ENCODE data around the gene EPHA4. TPM values are rescaled to one million over a fixed set of nuclear protein-coding genes. Genes with fewer than 3 reads are reported as not detected.

The EPHA4 gene
- polyA plus RNA-seq, 1 donor (not counting 4 experiments of a cell fraction or from before 2014, with no cell fraction given) = 9.0 TPM

GRCh38 chr2:221437056-221437455 lies 135.0 kb downstream of the EPHA4 start:
- dilution Hi-C loops (cut with MboI; ENCODE audit: extremely low pct_ligation_motif_present, low sequenced_read_pairs) = no loop called here
- TF ChIP-seq CTCF (optimal IDR thresholded peaks at IDR 0.05 in 1 of 3, IDR thresholded peaks at IDR 0.05 in 1 of 3, conservative IDR thresholded peaks at IDR 0.05 in 1 of 3; ENCODE audit: extremely low read depth in 1 of 3, insufficient read depth in 2 of 3, low read length in 3 of 3) (no peak), EZH2 (IDR thresholded peaks at IDR 0.05; ENCODE audit: low read length) (no peak)
- H3K4me3 ChIP-seq (ENCODE audit: control insufficient read depth in 2 of 3, extremely low read depth in 1 of 3, insufficient read depth in 2 of 3, low read depth in 1 of 3, low read length in 3 of 3) = no peak overlapping the region
- FAIRE-seq = no peak
- DNase-seq (ENCODE audit: low read depth, low spot score) = no peak
- H3K4me1 ChIP-seq (ENCODE audit: control insufficient read depth, extremely low read depth, insufficient read depth, low read length) = peaks cover 3% of the 10 kb centered on the region
- no peaks in the 10 kb centered on the region for H4K20me1 ChIP-seq (ENCODE audit: control insufficient read depth, extremely low read depth, insufficient read depth, low read length)
- no peak overlapping the region for H3K27ac ChIP-seq (ENCODE audit: control insufficient read depth, insufficient read depth, low read length)
- no peaks in the 10 kb centered on the region for H3K9me3 ChIP-seq (ENCODE audit: control insufficient read depth, low read depth, low read length)
- no peak overlapping the region for H3K9ac ChIP-seq (ENCODE audit: control insufficient read depth, extremely low read depth, insufficient read depth, low read length)
- no peaks in the 10 kb centered on the region for H3K9me1 ChIP-seq (ENCODE audit: control insufficient read depth, extremely low read depth, insufficient read depth, low read length)
- no peak overlapping the region for H3K4me2 ChIP-seq (ENCODE audit: control insufficient read depth, extremely low read depth, insufficient read depth, low read depth, low read length)
- H3K79me2 ChIP-seq (ENCODE audit: control insufficient read depth, insufficient read depth, low read length) = no peaks in the 10 kb centered on the region
- no peak overlapping the region for H2AFZ ChIP-seq (ENCODE audit: control insufficient read depth, low read length)
- no peaks in the 10 kb centered on the region for H3K27me3 ChIP-seq (ENCODE audit: control insufficient read depth, extremely low read depth, insufficient read depth, low read length)
- peaks cover 0 to 3% of the 10 kb centered on the region in 2 experiments for H3K36me3 ChIP-seq (ENCODE audit: control insufficient read depth in 2 of 2, extremely low read depth in 1 of 2, insufficient read depth in 2 of 2, low read length in 2 of 2)

GRCh38 chr2:221435171-221435570 lies 136.9 kb downstream of the EPHA4 start:
- no peak for FAIRE-seq

More at GRCh38 chr2:221435171-221435570, 136.9 kb downstream of the EPHA4 start:
- no peak overlapping the region for H3K9ac ChIP-seq (ENCODE audit: control insufficient read depth, extremely low read depth, insufficient read depth, low read length)
- H2AFZ ChIP-seq (ENCODE audit: control insufficient read depth, low read length) = no peak overlapping the region
- H3K27ac ChIP-seq (ENCODE audit: control insufficient read depth, insufficient read depth, low read length) = no peak overlapping the region
- no peaks in the 10 kb centered on the region for H3K79me2 ChIP-seq (ENCODE audit: control insufficient read depth, insufficient read depth, low read length)
- no peaks in the 10 kb centered on the region for H3K9me1 ChIP-seq (ENCODE audit: control insufficient read depth, extremely low read depth, insufficient read depth, low read length)
- no peaks in the 10 kb centered on the region for H3K9me3 ChIP-seq (ENCODE audit: control insufficient read depth, low read depth, low read length)
- H3K27me3 ChIP-seq (ENCODE audit: control insufficient read depth, extremely low read depth, insufficient read depth, low read length) = no peaks in the 10 kb centered on the region
- H3K4me2 ChIP-seq (ENCODE audit: control insufficient read depth, extremely low read depth, insufficient read depth, low read depth, low read length) = no peak overlapping the region
- dilution Hi-C loops (cut with MboI; ENCODE audit: extremely low pct_ligation_motif_present, low sequenced_read_pairs) = no loop called here
- H3K4me1 ChIP-seq (ENCODE audit: control insufficient read depth, extremely low read depth, insufficient read depth, low read length) = peaks cover 3% of the 10 kb centered on the region
- H3K4me3 ChIP-seq (ENCODE audit: control insufficient read depth in 2 of 3, extremely low read depth in 1 of 3, insufficient read depth in 2 of 3, low read depth in 1 of 3, low read length in 3 of 3) = no peak overlapping the region
- TF ChIP-seq EZH2 (IDR thresholded peaks at IDR 0.05; ENCODE audit: low read length) = no peak
- TF ChIP-seq CTCF (optimal IDR thresholded peaks at IDR 0.05 in 1 of 3, IDR thresholded peaks at IDR 0.05 in 1 of 3, conservative IDR thresholded peaks at IDR 0.05 in 1 of 3; ENCODE audit: extremely low read depth in 1 of 3, insufficient read depth in 2 of 3, low read length in 3 of 3) = no peak
- no peaks in the 10 kb centered on the region for H3K36me3 ChIP-seq (ENCODE audit: control insufficient read depth in 2 of 2, extremely low read depth in 1 of 2, insufficient read depth in 2 of 2, low read length in 2 of 2)
- H4K20me1 ChIP-seq (ENCODE audit: control insufficient read depth, extremely low read depth, insufficient read depth, low read length) = no peaks in the 10 kb centered on the region
- DNase-seq (ENCODE audit: low read depth, low spot score) = no peak

Measured in keratinocyte (primary cell).